ENCODE measurements around the gene PPP2R3B. TPM values are rescaled to one million over a fixed set of nuclear protein-coding genes. Genes with fewer than 3 reads are reported as not detected.

Gene PPP2R3B
- total and polyA plus RNA-seq, 5 experiments from 2014 or later: 7.4 to 56.4 (median 12.9) TPM

GRCh38 chrX:346034-346813 is 40.5 kb downstream of the PPP2R3B start:
- DNase-seq: no peak
- H3K27me3 Mint-ChIP-seq: no peaks in the 10 kb centered on the region
- POLR2A ChIA-PET: no interaction called here

GRCh38 chrX:345020-345925 is 41.4 kb downstream of the PPP2R3B start:
- Mint-ChIP-seq H3K27me3 (no peaks in the 10 kb centered on the region), H3K9me3 (no peaks in the 10 kb centered on the region), H3K4me1 (peaks cover 0 to 13% (median 1%) of the 10 kb centered on the region in 4 donors), H3K36me3 (peaks cover 0 to 23% (median 3%) of the 10 kb centered on the region in 3 donors), H3K4me3 (no peak overlapping the region), H3K27ac (no peak overlapping the region)
- DNase-seq (no peak), ATAC-seq (no peak)
- POLR2A ChIA-PET: no interaction called here

More at GRCh38 chrX:346034-346813, 40.5 kb downstream of the PPP2R3B start:
- H3K36me3 Mint-ChIP-seq: peaks cover 0 to 29% (median 3%) of the 10 kb centered on the region in 3 donors
- no peak for ATAC-seq
- H3K4me1 Mint-ChIP-seq: peaks cover 0 to 14% (median 1%) of the 10 kb centered on the region in 4 donors
- no peaks in the 10 kb centered on the region for H3K9me3 Mint-ChIP-seq
- H3K27ac Mint-ChIP-seq: no peak overlapping the region
- no peak overlapping the region for H3K4me3 Mint-ChIP-seq

- Mint-ChIP-seq H3K27me3 (no peaks in the 10 kb centered on the region), H3K36me3 (peaks cover 0 to 18% (median 0%) of the 10 kb centered on the region in 3 donors), H3K4me3 (no peak overlapping the region), H3K9me3 (no peaks in the 10 kb centered on the region), H3K4me1 (peaks cover 0 to 7% (median 1%) of the 10 kb centered on the region in 4 donors), H3K27ac (no peak overlapping the region)
- no peak for ATAC-seq
- POLR2A ChIA-PET: no interaction called here
- no peak for DNase-seq
Measured at GRCh38 chrX:344371-344901, 42.3 kb downstream of the PPP2R3B start.

DNA sequence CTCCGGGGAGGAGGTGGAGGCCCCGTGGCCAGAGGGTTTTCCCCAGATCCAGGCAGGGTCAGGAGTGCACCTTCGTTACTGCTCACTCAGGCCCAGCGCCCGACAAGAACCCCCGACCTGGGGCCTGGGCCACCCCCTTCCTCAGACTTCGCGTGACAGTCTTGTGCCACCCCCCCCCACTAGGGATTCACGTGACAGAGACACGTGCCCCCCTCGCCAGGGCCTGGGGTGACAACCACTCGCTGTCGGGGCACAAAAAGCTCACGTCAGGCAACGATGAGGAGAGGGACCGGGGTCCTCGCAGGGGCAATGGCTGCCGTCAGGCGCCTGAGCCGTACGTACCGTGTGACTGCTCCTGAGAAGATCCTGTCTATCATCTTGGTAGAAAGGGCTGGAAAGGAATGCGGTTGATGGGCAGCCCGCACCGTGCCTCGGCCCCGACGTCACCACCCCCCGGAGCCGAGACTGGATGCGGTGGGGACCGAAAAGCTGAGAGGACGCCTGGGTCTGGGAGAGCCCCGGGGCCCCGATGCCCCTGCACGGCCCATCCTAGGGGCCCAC is 45.1 kb downstream of the PPP2R3B start:
- DNase-seq (peak in 1 of 10 donors; percentile 56), ATAC-seq (no peak)
- Mint-ChIP-seq H3K4me1 (peaks cover 0 to 2% (median 0%) of the 10 kb centered on the region in 4 donors), H3K27me3 (no peaks in the 10 kb centered on the region), H3K9me3 (no peaks in the 10 kb centered on the region), H3K27ac (peak overlapping the region in 3 of 10 donors; percentile 43 to 85 (median 61)), H3K4me3 (no peak overlapping the region), H3K36me3 (peaks cover 0 to 24% (median 9%) of the 10 kb centered on the region in 3 donors)
- POLR2A ChIA-PET: no interaction called here

- Mint-ChIP-seq H3K27ac (no peak overlapping the region), H3K9me3 (no peaks in the 10 kb centered on the region), H3K36me3 (peaks cover 0 to 30% (median 11%) of the 10 kb centered on the region in 3 donors), H3K27me3 (no peaks in the 10 kb centered on the region), H3K4me1 (peaks cover 0 to 2% (median 0%) of the 10 kb centered on the region in 4 donors), H3K4me3 (no peak overlapping the region)
- DNase-seq (peak in 1 of 10 donors; percentile 55), ATAC-seq (no peak)
- POLR2A ChIA-PET: no interaction called here
Measured at GRCh38 chrX:340641-341423, 45.9 kb downstream of the PPP2R3B start.

GRCh38 chrX:340121-340520 is 46.6 kb downstream of the PPP2R3B start:
- H3K9me3 Mint-ChIP-seq: no peaks in the 10 kb centered on the region
- no peak overlapping the region for H3K27ac Mint-ChIP-seq
- no peak overlapping the region for H3K4me3 Mint-ChIP-seq
- ATAC-seq: peak in 1 of 2 donors; percentile 25
- H3K27me3 Mint-ChIP-seq: no peaks in the 10 kb centered on the region
- DNase-seq: peak in 1 of 10 donors; percentile 50
- H3K36me3 Mint-ChIP-seq: peaks cover 0 to 31% (median 11%) of the 10 kb centered on the region in 3 donors
- H3K4me1 Mint-ChIP-seq: peaks cover 0 to 2% (median 0%) of the 10 kb centered on the region in 4 donors
- POLR2A ChIA-PET: no interaction called here

- Mint-ChIP-seq H3K4me1 (peaks cover 0 to 2% (median 0%) of the 10 kb centered on the region in 4 donors), H3K4me3 (no peak overlapping the region), H3K27me3 (no peaks in the 10 kb centered on the region), H3K9me3 (no peaks in the 10 kb centered on the region), H3K27ac (peak overlapping the region in 1 of 10 donors; percentile 49), H3K36me3 (peaks cover 0 to 29% (median 11%) of the 10 kb centered on the region in 3 donors)
- DNase-seq: peak in 2 of 10 donors; percentile 38 to 63
- peak in 1 of 2 donors; percentile 42 for ATAC-seq
- POLR2A ChIA-PET: no interaction called here
Measured at GRCh38 chrX:338836-339400, 47.8 kb downstream of the PPP2R3B start.

DNA sequence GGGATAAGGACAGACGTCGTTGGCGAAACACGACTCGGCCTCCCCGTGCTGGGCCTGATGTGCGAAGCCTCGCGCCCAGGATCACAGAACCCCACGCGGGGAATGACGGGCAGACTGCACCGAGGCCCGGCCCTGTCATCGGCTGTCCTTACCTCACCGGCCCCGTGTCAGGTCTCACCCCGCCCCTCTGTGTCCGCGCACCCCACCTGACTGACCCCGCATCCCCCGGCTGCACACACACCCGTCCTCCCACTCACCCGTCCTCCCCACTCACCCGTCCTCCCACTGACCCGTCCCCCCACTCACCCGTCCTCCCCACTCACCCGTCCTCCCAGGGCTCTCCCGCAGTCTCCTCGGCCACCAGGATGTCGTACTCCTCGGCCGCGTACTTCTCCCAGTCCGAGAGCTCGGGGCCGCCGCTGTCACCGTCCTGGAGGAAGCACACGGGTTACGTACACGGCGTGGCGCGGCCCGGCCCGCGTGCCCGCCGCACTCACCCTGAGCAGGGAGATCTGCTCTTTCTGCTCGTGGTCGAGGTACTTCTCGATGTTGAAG is 48.3 kb downstream of the PPP2R3B start:
- H3K4me3 Mint-ChIP-seq: no peak overlapping the region
- H3K27ac Mint-ChIP-seq: peak overlapping the region in 2 of 10 donors; percentile 9 to 48
- POLR2A ChIA-PET: no interaction called here
- peaks cover 0 to 29% (median 11%) of the 10 kb centered on the region in 3 donors for H3K36me3 Mint-ChIP-seq
- H3K4me1 Mint-ChIP-seq: peaks cover 0 to 2% (median 0%) of the 10 kb centered on the region in 4 donors
- H3K27me3 Mint-ChIP-seq: no peaks in the 10 kb centered on the region
- no peak for ATAC-seq
- no peak for DNase-seq
- H3K9me3 Mint-ChIP-seq: no peaks in the 10 kb centered on the region

- POLR2A ChIA-PET: no interaction called here
- ATAC-seq (no peak), DNase-seq (no peak)
- no peaks in the 10 kb centered on the region for H3K27me3 Mint-ChIP-seq
- peak overlapping the region in 1 of 10 donors; percentile 75 for H3K27ac Mint-ChIP-seq
- H3K4me3 Mint-ChIP-seq: no peak overlapping the region
- H3K9me3 Mint-ChIP-seq: no peaks in the 10 kb centered on the region
- peaks cover 0 to 29% (median 11%) of the 10 kb centered on the region in 3 donors for H3K36me3 Mint-ChIP-seq
- peaks cover 0 to 2% (median 0%) of the 10 kb centered on the region in 4 donors for H3K4me1 Mint-ChIP-seq
Measured at GRCh38 chrX:337331-337831, 49.3 kb downstream of the PPP2R3B start.

DNA sequence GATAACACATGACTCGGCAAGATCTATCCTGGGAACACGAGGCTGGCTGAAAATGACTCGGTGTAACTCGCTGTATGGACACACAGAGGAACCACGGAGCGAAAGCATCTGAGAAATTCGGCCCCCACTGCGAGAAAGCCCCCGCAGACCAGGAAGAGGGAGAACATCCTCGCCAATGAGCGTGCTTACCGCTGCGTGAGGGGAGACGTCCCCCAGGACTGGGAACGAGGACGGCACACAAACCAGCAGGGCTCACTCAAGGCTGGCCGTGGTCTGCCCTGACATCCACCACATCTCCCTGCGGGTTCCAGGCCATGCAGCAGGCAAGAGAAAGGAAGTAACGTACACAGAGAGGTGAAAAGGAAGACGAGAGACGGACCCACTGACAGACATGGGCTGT is 50.5 kb downstream of the PPP2R3B start:
- no peak for ATAC-seq
- Mint-ChIP-seq H3K4me3 (no peak overlapping the region), H3K27me3 (no peaks in the 10 kb centered on the region), H3K9me3 (no peaks in the 10 kb centered on the region), H3K36me3 (peaks cover 0 to 27% (median 11%) of the 10 kb centered on the region in 3 donors), H3K27ac (peak overlapping the region in 4 of 10 donors; percentile 2 to 94 (median 17)), H3K4me1 (peaks cover 0 to 7% (median 2%) of the 10 kb centered on the region in 4 donors)
- POLR2A ChIA-PET: no interaction called here
- DNase-seq: no peak

- Mint-ChIP-seq H3K9me3 (no peaks in the 10 kb centered on the region), H3K4me1 (peaks cover 0 to 7% (median 2%) of the 10 kb centered on the region in 4 donors), H3K27me3 (no peaks in the 10 kb centered on the region), H3K4me3 (no peak overlapping the region), H3K36me3 (peaks cover 0 to 27% (median 11%) of the 10 kb centered on the region in 3 donors), H3K27ac (no peak overlapping the region)
- POLR2A ChIA-PET: no interaction called here
- ATAC-seq: no peak
- DNase-seq: peak in 1 of 10 donors; percentile 36
Measured at GRCh38 chrX:335758-336155, 51.0 kb downstream of the PPP2R3B start.
